Measurements from ENCODE around the gene MAP3K14.

GRCh38 chr17:45347444-45347843 is 30.6 kb upstream of the MAP3K14 start:
- TF ChIP-seq CTCF (conservative IDR thresholded peaks at IDR 0.05; ENCODE audit: low read depth, low read length) (no peak), EZH2 (IDR thresholded peaks at IDR 0.05; ENCODE audit: low read length, unreplicated experiment) (no peak), EZH2phosphoT487 (IDR thresholded peaks at IDR 0.05; ENCODE audit: borderline replicate concordance, low read length) (no peak)
